ENCODE measurements around the gene PRKAA1.
"Not testable (repeated sequence)": the region's sequence is repeated elsewhere in the genome, so short reads cannot be mapped to it uniquely, and the experiment has no call there.

PRKAA1 gene

DNA sequence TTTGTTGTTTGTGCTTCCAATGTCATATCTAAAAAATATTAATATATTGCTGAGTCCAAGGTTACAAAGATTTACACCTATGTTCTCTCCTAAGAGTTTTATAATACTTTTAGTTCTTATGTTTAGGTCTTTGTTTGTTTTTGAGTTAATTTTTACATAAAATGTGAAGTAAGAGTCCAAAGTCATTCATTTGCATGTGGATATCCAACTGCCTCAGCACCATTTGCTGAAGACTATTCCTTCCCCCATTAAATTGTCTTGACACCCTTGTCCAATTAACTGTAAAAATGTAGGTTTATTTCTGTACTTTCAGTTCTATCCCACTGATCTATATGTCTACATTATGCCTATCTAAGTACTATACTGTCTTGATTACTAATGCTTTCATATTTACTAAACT, 78.1 kb downstream of the PRKAA1 start:
- no peak for DNase-seq

DNA sequence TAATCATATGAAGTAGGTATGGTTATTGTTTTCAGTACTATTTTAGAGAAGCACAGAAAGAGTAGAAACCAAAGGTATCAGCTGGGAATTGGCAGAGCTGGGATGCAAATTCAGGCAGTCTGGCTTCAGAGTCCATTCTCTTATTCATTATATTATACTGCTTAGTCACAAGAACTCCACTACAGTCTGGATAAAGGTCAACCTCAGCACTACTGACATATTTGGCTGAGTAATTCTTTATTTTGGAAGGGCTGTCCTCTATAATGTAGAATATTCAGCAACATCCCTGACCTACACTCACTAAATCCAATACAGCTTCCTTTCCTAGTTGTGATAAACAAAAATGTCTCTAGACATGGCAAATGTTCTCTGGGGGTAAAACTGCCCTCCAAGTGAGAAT, 80.9 kb downstream of the PRKAA1 start:
- DNase-seq, result no peak

DNA sequence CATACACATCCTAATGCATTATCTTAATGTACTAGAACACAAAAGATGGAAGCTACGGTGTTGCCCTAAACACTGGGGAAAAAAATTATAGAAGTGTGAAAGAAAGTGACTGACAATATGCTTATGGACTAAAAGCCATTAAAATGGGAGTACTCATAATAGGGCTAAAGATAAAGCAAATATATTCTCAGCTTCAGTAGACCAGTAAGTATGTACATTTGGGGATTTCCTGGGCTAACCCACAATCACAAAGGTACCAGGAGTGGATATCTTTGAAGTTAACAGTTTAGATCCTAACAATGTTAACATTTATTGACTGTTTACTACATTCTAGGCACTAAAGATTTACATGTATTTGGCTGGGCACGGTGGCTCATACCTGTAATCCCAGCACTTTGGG, 81.6 kb downstream of the PRKAA1 start:
- DNase-seq, result no peak

DNA sequence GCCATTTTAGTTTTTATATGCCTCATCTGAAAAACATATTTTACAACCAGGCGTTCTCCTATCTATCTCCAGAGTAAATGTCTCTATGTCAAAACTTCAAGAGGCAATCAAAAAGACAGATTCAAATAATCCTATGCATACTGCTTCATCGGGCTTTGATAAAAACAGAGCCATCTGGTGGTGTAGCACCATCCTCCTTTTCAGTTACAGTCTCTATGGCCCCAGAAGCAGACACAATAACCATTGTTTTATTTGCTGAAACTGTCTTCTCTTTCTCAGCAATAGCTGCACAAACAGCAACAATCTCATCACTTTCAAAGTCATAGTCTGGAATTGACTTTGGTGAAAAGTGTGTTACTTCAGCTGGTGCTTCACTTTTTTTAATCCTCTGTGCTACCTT, 82.2 kb downstream of the PRKAA1 start:
- DNase-seq, result no peak

DNA sequence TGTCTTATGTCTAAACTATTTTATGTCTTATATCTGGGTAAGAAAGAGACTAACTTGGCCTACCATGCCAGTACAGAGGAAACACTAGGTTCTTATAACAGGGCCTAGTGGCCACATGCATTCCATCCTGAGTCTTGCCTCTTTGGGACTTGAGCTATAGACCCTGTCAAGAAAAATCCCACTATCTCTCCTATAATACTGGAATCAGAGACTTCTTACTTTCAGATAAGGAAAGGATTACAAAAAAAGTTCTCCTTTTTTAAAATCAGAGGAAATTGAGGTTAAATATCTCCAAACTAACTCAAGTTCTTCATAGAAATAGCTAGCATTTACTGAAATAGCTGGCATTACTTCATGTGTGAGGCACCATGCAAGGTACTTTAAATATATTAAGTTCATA, 84.2 kb downstream of the PRKAA1 start:
- DNase-seq, result no peak

DNA sequence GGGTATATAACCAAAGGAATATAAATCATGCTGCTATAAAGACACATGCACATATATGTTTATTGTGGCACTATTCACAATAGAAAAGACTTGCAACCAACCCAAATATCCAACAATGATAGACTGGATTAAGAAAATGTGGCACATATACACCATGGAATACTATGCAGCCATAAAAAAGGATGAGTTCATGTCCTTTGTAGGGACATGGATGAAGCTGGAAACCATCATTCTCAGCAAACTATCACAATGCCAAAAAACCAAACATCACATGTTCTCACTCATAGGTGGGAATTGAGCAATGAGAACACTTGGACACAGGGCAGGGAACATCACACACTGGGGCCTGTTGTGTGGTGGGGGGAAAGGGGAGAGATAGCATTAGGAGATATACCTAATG, 87.6 kb downstream of the PRKAA1 start:
- not testable (repeated sequence) for DNase-seq

All from right hindlimb (tissue), 1 donor.